HepG2 (cell line): ENCODE results near the gene NXPE3. TPM values are rescaled to one million over a fixed set of nuclear protein-coding genes. Genes with fewer than 3 reads are reported as not detected.

Experiments
- ATAC-seq: fragments of 200-7000 bp; cut with Tn5 transposase; 3 replicates; pipeline ENCODE4 v1.9.1; 2020; ENCODE audit warnings: mild to moderate bottlenecking, moderate library complexity
- BruUV-seq: library from RNA; stranded (reverse); fragments of 400-500 nt; replicated peaks from 2 replicates; lab custom pipeline; 2021; lab: Mats Ljungman, UMichigan
- CTCF ChIA-PET: fragments of 300-600 bp; formaldehyde crosslinking; extraction: SDS; loops from one replicate; lab custom pipeline; 2021; ENCODE audit warnings: low total read pairs, inconsistent platforms, low intra/inter-chr PET ratio; lab: Yijun Ruan, JAX
- POLR2A ChIA-PET: fragments of 350-600 bp; sonication (Branson Sonifier 250); formaldehyde crosslinking; loops from one replicate; lab custom pipeline; 2020; ENCODE audit warnings: antibody characterized with exemption, inconsistent platforms; lab: Yijun Ruan, JAX
- DNase-seq: peaks from one replicate; pipeline ENCODE4 v3.0.0-alpha.2; 2015; ENCODE audit warnings: low spot score
- FAIRE-seq: peaks from 3 replicates; lab custom pipeline; 2011; peaks lifted over from hg19 to GRCh38; lab: Jason Lieb, UNC
- H2AFZ ChIP-seq: one replicate; pipeline ENCODE4 v1.6.1; 2011; ENCODE audit warnings: low read length, inconsistent platforms
- H3K27ac ChIP-seq: fragments of 300-600 bp; 3 replicates; pipeline ENCODE4 v1.8.0; 2011; ENCODE audit warnings: mixed run types, mild to moderate bottlenecking, mixed read lengths, low read length, inconsistent platforms; ENCODE audit not compliant: insufficient read depth; ENCODE audit errors: extremely low read length
- H3K27me3 ChIP-seq, 2 experiments: fragments of 200-600 bp in 1 of 2; 2 replicates in 1 of 2; 3 replicates in 1 of 2; pipeline versions ENCODE4 v1.6.0 to v1.8.0; 2011; ENCODE audit warnings: low read length in 2 of 2, mild to moderate bottlenecking in 2 of 2, moderate library complexity in 2 of 2, inconsistent platforms in 1 of 2; ENCODE audit not compliant: insufficient read depth in 2 of 2, control insufficient read depth in 1 of 2
- H3K36me3 ChIP-seq, 2 experiments: fragments of 200-600 bp in 1 of 2; replicated peaks in 1 of 2; 2 replicates in 1 of 2; 3 replicates in 1 of 2; pipeline versions ENCODE4 v1.5.1 to v1.8.0; 2011; ENCODE audit warnings: low read length in 2 of 2, inconsistent platforms in 1 of 2; ENCODE audit not compliant: insufficient read depth in 2 of 2, control insufficient read depth in 1 of 2
- H3K4me1 ChIP-seq: 2 replicates; pipeline ENCODE4 v1.5.1; 2012; ENCODE audit warnings: low read length, inconsistent platforms; ENCODE audit not compliant: insufficient read depth
- H3K4me2 ChIP-seq: 2 replicates; pipeline ENCODE4 v1.6.0; 2011; ENCODE audit warnings: low read depth, low read length, inconsistent platforms
- H3K4me3 ChIP-seq, 3 experiments: fragments of 200-600 bp in 1 of 3; sonication (generic), shearing (Covaris generic) in 1 of 3; replicated peaks in 1 of 3; 2 replicates each; pipeline ENCODE4 v1.5.1; 2011 to 2016; ENCODE audit warnings: low read length in 3 of 3, inconsistent platforms in 2 of 3, low read depth in 2 of 3, mild to moderate bottlenecking in 2 of 3, control low read depth in 1 of 3, mixed read lengths in 1 of 3; ENCODE audit not compliant: insufficient read depth in 1 of 3
- H3K79me2 ChIP-seq: one replicate; pipeline ENCODE4 v1.6.1; 2011; ENCODE audit warnings: low read length, inconsistent platforms; ENCODE audit not compliant: insufficient read depth
- H3K9ac ChIP-seq: 2 replicates; pipeline ENCODE4 v1.6.0; 2011; ENCODE audit warnings: mild to moderate bottlenecking, low read depth, low read length, inconsistent platforms; ENCODE audit not compliant: insufficient read depth
- H3K9me3 ChIP-seq: 2 replicates; pipeline ENCODE4 v1.5.1; 2012; ENCODE audit warnings: mild to moderate bottlenecking, low read length
- H4K20me1 ChIP-seq: 2 replicates; pipeline ENCODE4 v1.6.0; 2011; ENCODE audit warnings: inconsistent platforms, mild to moderate bottlenecking, low read length, moderate library complexity; ENCODE audit not compliant: insufficient read depth
- EED ChIP-seq: sonication (generic); formaldehyde crosslinking; IDR thresholded peaks from 2 replicates; pipeline ENCODE4 v1.5.0; 2020; ENCODE audit warnings: mild to moderate bottlenecking, missing genetic modification reagents
- GATAD1 ChIP-seq: IDR thresholded peaks from 2 replicates; pipeline ENCODE4 v1.6.1; 2016; ENCODE audit warnings: missing genetic modification reagents, missing compliant biosample characterization
- NPAS2 ChIP-seq: sonication (generic); formaldehyde crosslinking; IDR thresholded peaks from 2 replicates; pipeline ENCODE4 v1.8.0; 2022; ENCODE audit warnings: mild to moderate bottlenecking, missing genetic modification reagents, borderline replicate concordance
- SIX4 ChIP-seq: sonication (generic); formaldehyde crosslinking; IDR thresholded peaks from 2 replicates; pipeline ENCODE4 v1.4.0; 2020; ENCODE audit warnings: missing genetic modification reagents
- TBX3 ChIP-seq: fragments of 450-650 bp; IDR thresholded peaks from 2 replicates; pipeline ENCODE4 v1.6.1; 2017; ENCODE audit warnings: antibody characterized with exemption, mild to moderate bottlenecking, inconsistent platforms, borderline replicate concordance
- ZNF616 ChIP-seq: sonication (generic); formaldehyde crosslinking; IDR thresholded peaks from 2 replicates; pipeline ENCODE4 v1.5.0; 2020; ENCODE audit warnings: low read depth, mild to moderate bottlenecking, missing genetic modification reagents
- WGBS: methylation state at CpG from one replicate; pipeline ENCODE4 v1.1.6; 2017; ENCODE audit warnings: low lambda C conversion rate; 5-methylcytosine and 5-hydroxymethylcytosine counted together
- in situ Hi-C: cut with HindIII; loops from 2 replicates; pipeline ENCODE4 v1.10.0; 2017; ENCODE audit warnings: low pct_unique_long_range_greater_than_20kb; ENCODE audit not compliant: extremely low pct_ligation_motif_present
- intact Hi-C: fragments of 100-400 bp; cut with micrococcal nuclease; formaldehyde crosslinking; loops from one replicate; pipeline ENCODE4 v1.10.0; 2022; ENCODE audit not compliant: unreplicated experiment
- polyA plus RNA-seq, 8 experiments: library from polyadenylated mRNA; depleted of rRNA in 3 of 8; stranded (reverse) in 7 of 8; unstranded in 1 of 8; fragments of >200 nt; fragmentation: Illumina TruSeq in 4 of 8; extraction: Trizol in 4 of 8; gene quantifications; 2 replicates each; pipeline versions ENCODE4 v1.2.1 to v1.2.3, GENCODE V29; 2011 to 2016; ENCODE audit warnings: low read depth in 4 of 8, missing spikeins in 1 of 8, mixed read lengths in 1 of 8; ENCODE audit not compliant: insufficient read depth in 1 of 8
- total RNA-seq, 5 experiments: library from RNA; depleted of rRNA; stranded (reverse); fragments of >200 nt; fragmentation: Illumina TruSeq; extraction: Trizol; gene quantifications; 2 replicates each; pipeline ENCODE4 v1.2.3, GENCODE V29; 2016; ENCODE audit warnings: low read depth in 1 of 5
- TF ChIP-seq, protein P1 (sequence below), 2 experiments: fragments of 450-650 bp in 1 of 2; sonication (generic) in 1 of 2; formaldehyde crosslinking in 1 of 2; IDR thresholded peaks; 2 replicates each; pipeline versions ENCODE4 v1.6.1 to v1.8.0; 2016 to 2022; ENCODE audit warnings: antibody characterized with exemption in 1 of 2, mild to moderate bottlenecking in 1 of 2, missing genetic modification reagents in 1 of 2
- TF ChIP-seq, protein P2 (sequence below): sonication (generic); formaldehyde crosslinking; IDR thresholded peaks from 2 replicates; pipeline ENCODE4 v1.4.0; 2020; ENCODE audit warnings: mild to moderate bottlenecking, missing genetic modification reagents

Gene NXPE3
- total and polyA plus RNA-seq, 2 of the 13 experiments (the other 11 are each of a cell fraction or from before 2014, with no cell fraction given), result 3.5 to 4.7 TPM

DNA sequence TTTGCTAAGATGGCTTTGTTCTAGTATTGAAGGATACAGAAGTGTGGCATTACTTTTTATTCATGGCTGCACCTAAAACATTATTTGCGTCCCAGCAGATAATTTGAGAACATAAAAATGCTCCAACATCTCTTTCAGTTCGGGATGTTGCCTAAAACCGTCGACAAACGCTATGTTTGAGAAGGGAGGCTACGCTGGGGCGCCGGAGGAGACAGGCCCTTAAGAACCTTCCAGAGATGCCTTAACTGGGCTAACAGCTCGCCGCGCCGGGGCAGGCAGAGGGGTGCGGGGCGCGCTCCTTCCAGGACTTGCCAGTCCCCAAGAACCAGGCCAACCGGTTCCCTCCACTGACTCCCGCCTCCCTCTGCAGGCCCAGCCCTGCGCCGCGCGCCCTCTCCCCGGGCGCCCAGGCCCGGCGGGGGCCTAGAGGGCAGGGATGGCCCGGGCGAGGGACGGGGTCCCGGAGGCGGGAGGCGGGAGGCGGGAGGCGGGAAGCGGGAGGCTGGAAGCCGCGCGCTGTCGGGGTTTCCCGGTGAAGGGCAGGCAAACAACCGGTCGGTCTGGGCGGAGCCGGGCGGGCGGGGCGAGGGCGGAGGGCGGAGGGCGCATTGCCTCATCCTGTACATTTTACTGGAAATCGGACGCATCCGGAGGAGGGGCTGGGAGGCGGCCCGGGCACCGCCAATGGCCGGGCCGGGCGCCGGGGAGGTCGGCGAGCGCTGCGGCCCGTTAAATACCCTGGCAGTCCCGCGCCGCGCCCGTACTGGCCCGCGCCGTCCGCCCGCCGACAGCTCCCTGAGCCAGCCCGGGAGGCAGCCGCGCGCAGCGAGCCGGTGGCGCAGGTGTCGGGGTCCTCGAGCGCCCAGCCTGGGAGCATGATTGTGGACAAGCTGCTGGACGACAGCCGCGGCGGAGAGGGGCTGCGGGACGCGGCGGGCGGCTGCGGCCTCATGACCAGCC lies 70.0 kb downstream of the NXPE3 start, which contains the start of gene NFKBIZ:
NFKBIZ (plus strand) TSS at position 761 of the 960 bp plus-strand sequence; CDS start at position 876, 115 bp downstream.
- no peaks in the 10 kb centered on the region for H3K9me3 ChIP-seq
- ATAC-seq (peak; percentile 90), FAIRE-seq (no peak), DNase-seq (peak; percentile 85)
- peaks cover 29% of the 10 kb centered on the region for H3K79me2 ChIP-seq
- peaks cover 53% of the 10 kb centered on the region for H3K4me1 ChIP-seq
- no peaks in the 10 kb centered on the region; a peak in 1 of 5 replicates for H3K27me3 ChIP-seq
- H3K9ac ChIP-seq, result peak within 1 kb of the TSS; percentile 95
- H4K20me1 ChIP-seq, result peaks cover 42% of the 10 kb centered on the region
- ChIA-PET POLR2A (interaction anchor here (0.9 to 3.3 kb wide), 19 partner anchors 10 to 172 kb away, joined by 3 to 32 read pairs (median 6); partner anchors contain the start of genes CEP97, NXPE3 and ZBTB11), CTCF (no interaction called here)
- peaks cover 14 to 21% of the 10 kb centered on the region in 2 experiments for H3K36me3 ChIP-seq
- H3K27ac ChIP-seq, result peak within 1 kb of the TSS; percentile 98
- in situ Hi-C loops (no loop called here), intact Hi-C loops (loop anchor here (1.0 to 5.0 kb wide), 3 partner anchors 21 to 172 kb away; partner anchors contain the start of gene ZBTB11)
- TSS peak; percentile 86 for BruUV-seq
- no peak within 1 kb of the TSS for H2AFZ ChIP-seq
- H3K4me2 ChIP-seq, result peak within 1 kb of the TSS; percentile 98
- 2% methylated on average over 10 of the region's 95 CpGs for WGBS
- H3K4me3 ChIP-seq, result peak within 1 kb of the TSS; percentile 87 to 96 (median 95)
- peak; percentile 54; the same call in 1 of the 2 replicates for TF ChIP-seq GATAD1
- TF ChIP-seq, protein P1, sequence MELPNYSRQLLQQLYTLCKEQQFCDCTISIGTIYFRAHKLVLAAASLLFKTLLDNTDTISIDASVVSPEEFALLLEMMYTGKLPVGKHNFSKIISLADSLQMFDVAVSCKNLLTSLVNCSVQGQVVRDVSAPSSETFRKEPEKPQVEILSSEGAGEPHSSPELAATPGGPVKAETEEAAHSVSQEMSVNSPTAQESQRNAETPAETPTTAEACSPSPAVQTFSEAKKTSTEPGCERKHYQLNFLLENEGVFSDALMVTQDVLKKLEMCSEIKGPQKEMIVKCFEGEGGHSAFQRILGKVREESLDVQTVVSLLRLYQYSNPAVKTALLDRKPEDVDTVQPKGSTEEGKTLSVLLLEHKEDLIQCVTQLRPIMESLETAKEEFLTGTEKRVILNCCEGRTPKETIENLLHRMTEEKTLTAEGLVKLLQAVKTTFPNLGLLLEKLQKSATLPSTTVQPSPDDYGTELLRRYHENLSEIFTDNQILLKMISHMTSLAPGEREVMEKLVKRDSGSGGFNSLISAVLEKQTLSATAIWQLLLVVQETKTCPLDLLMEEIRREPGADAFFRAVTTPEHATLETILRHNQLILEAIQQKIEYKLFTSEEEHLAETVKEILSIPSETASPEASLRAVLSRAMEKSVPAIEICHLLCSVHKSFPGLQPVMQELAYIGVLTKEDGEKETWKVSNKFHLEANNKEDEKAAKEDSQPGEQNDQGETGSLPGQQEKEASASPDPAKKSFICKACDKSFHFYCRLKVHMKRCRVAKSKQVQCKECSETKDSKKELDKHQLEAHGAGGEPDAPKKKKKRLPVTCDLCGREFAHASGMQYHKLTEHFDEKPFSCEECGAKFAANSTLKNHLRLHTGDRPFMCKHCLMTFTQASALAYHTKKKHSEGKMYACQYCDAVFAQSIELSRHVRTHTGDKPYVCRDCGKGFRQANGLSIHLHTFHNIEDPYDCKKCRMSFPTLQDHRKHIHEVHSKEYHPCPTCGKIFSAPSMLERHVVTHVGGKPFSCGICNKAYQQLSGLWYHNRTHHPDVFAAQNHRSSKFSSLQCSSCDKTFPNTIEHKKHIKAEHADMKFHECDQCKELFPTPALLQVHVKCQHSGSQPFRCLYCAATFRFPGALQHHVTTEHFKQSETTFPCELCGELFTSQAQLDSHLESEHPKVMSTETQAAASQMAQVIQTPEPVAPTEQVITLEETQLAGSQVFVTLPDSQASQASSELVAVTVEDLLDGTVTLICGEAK (IDR thresholded peaks at IDR 0.05), result no peak
- TF ChIP-seq, protein P1 (CRISPR knock-in tag; IDR thresholded peaks at IDR 0.05), result peak; percentile 32; the same call in 1 of the 2 replicates
- TF ChIP-seq SIX4 (CRISPR knock-in tag), result no peak
- TF ChIP-seq EED, result peak; percentile 69
- no peak for TF ChIP-seq TBX3
- peak; percentile 35; the same call in 1 of the 2 replicates for TF ChIP-seq NPAS2 (CRISPR knock-in tag)
- TF ChIP-seq, protein P2, sequence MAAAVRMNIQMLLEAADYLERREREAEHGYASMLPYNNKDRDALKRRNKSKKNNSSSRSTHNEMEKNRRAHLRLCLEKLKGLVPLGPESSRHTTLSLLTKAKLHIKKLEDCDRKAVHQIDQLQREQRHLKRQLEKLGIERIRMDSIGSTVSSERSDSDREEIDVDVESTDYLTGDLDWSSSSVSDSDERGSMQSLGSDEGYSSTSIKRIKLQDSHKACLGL, result no peak
- no peak for TF ChIP-seq ZNF616 (CRISPR knock-in tag)
